Muscle layer of duodenum (tissue), 2 donors: Measurements from ENCODE around the gene LYRM4.

Experiments used
- H3K27ac ChIP-seq: one replicate; pipeline ENCODE4 v1.7.0; 2013; ENCODE audit warnings: mild to moderate bottlenecking, low read length
- H3K27me3 ChIP-seq: one replicate; pipeline ENCODE4 v1.7.0; 2013; ENCODE audit warnings: low read depth, mild to moderate bottlenecking, control low read depth, low read length
- H3K36me3 ChIP-seq, 2 donors: one replicate each; pipeline ENCODE4 v1.7.0; 2013; ENCODE audit warnings: low read length in 2 of 2, control low read depth in 1 of 2, mild to moderate bottlenecking in 1 of 2; ENCODE audit not compliant: insufficient read depth in 2 of 2, control insufficient read depth in 1 of 2
- H3K4me1 ChIP-seq, 2 donors: one replicate each; pipeline ENCODE4 v1.7.0; 2013; ENCODE audit warnings: low read length in 2 of 2, mild to moderate bottlenecking in 2 of 2, control low read depth in 1 of 2, moderate library complexity in 1 of 2; ENCODE audit not compliant: insufficient read depth in 2 of 2, control insufficient read depth in 1 of 2
- H3K4me3 ChIP-seq, 2 donors: one replicate each; pipeline ENCODE4 v1.7.0; 2013; ENCODE audit warnings: low read length in 2 of 2, low read depth in 1 of 2, mild to moderate bottlenecking in 1 of 2
- H3K9me3 ChIP-seq, 2 donors: one replicate each; pipeline ENCODE4 v1.7.0; 2013; ENCODE audit warnings: low read length in 2 of 2, control low read depth in 1 of 2, mild to moderate bottlenecking in 1 of 2; ENCODE audit not compliant: control insufficient read depth in 1 of 2
- donor health status: healthy.

The LYRM4 gene

GRCh38 chr6:5260661-5261544 is at the start of gene LYRM4, which contains the start of gene FARS2:
Gene LYRM4, minus strand, starts transcription at chr6:5260950. Its CDS starts 217 bp downstream, at chr6:5260733.
Gene FARS2, plus strand, starts transcription at chr6:5261513.
- Histone ChIP-seq H3K36me3 (no peaks in the 10 kb centered on the region), H3K4me1 (peaks cover 0 to 27% of the 10 kb centered on the region in 2 donors), H3K4me3 (peak within 1 kb of the TSS; percentile 90 to 99), H3K27ac (peak within 1 kb of the TSS; percentile 92), H3K9me3 (no peaks in the 10 kb centered on the region), H3K27me3 (no peaks in the 10 kb centered on the region)

- Histone ChIP-seq H3K4me1 (peaks cover 0 to 3% of the 10 kb centered on the region in 2 donors), H3K9me3 (no peaks in the 10 kb centered on the region), H3K36me3 (no peaks in the 10 kb centered on the region), H3K4me3 (no peak overlapping the region), H3K27ac (no peak overlapping the region), H3K27me3 (no peaks in the 10 kb centered on the region)
Measured at GRCh38 chr6:5308066-5308465, 47.3 kb upstream of the LYRM4 start.

- H3K36me3 ChIP-seq: no peaks in the 10 kb centered on the region
- no peaks in the 10 kb centered on the region for H3K9me3 ChIP-seq
- peaks cover 0 to 6% of the 10 kb centered on the region in 2 donors for H3K4me1 ChIP-seq
- no peak overlapping the region for H3K4me3 ChIP-seq
- no peak overlapping the region for H3K27ac ChIP-seq
- no peaks in the 10 kb centered on the region for H3K27me3 ChIP-seq
Measured at GRCh38 chr6:5307058-5307457, 46.3 kb upstream of the LYRM4 start.

- Histone ChIP-seq H3K4me3 (no peak overlapping the region), H3K27ac (no peak overlapping the region), H3K36me3 (no peaks in the 10 kb centered on the region), H3K4me1 (peaks cover 0 to 6% of the 10 kb centered on the region in 2 donors), H3K27me3 (no peaks in the 10 kb centered on the region), H3K9me3 (no peaks in the 10 kb centered on the region)
Measured at GRCh38 chr6:5305968-5306626, 45.3 kb upstream of the LYRM4 start.

- no peaks in the 10 kb centered on the region for H3K27me3 ChIP-seq
- no peak overlapping the region for H3K27ac ChIP-seq
- peaks cover 0 to 6% of the 10 kb centered on the region in 2 donors for H3K4me1 ChIP-seq
- H3K9me3 ChIP-seq: no peaks in the 10 kb centered on the region
- no peaks in the 10 kb centered on the region for H3K36me3 ChIP-seq
- H3K4me3 ChIP-seq: no peak overlapping the region
Measured at GRCh38 chr6:5303682-5304081, 42.9 kb upstream of the LYRM4 start.

- no peaks in the 10 kb centered on the region for H3K9me3 ChIP-seq
- no peak overlapping the region for H3K27ac ChIP-seq
- peaks cover 0 to 6% of the 10 kb centered on the region in 2 donors for H3K4me1 ChIP-seq
- H3K4me3 ChIP-seq: no peak overlapping the region
- H3K27me3 ChIP-seq: no peaks in the 10 kb centered on the region
- no peaks in the 10 kb centered on the region for H3K36me3 ChIP-seq
Measured at GRCh38 chr6:5302995-5303622, 42.4 kb upstream of the LYRM4 start.

- Histone ChIP-seq H3K4me1 (peaks cover 0 to 6% of the 10 kb centered on the region in 2 donors), H3K9me3 (no peaks in the 10 kb centered on the region), H3K27me3 (no peaks in the 10 kb centered on the region), H3K4me3 (no peak overlapping the region), H3K36me3 (no peaks in the 10 kb centered on the region), H3K27ac (no peak overlapping the region)
Measured at GRCh38 chr6:5302220-5302946, 41.6 kb upstream of the LYRM4 start.

- peaks cover 0 to 10% of the 10 kb centered on the region in 2 donors for H3K4me1 ChIP-seq
- no peak overlapping the region for H3K4me3 ChIP-seq
- no peak overlapping the region for H3K27ac ChIP-seq
- H3K9me3 ChIP-seq: no peaks in the 10 kb centered on the region
- H3K27me3 ChIP-seq: no peaks in the 10 kb centered on the region
- no peaks in the 10 kb centered on the region for H3K36me3 ChIP-seq
Measured at GRCh38 chr6:5300206-5300764, 39.5 kb upstream of the LYRM4 start.

- H3K27ac ChIP-seq: no peak overlapping the region
- no peaks in the 10 kb centered on the region for H3K9me3 ChIP-seq
- H3K4me1 ChIP-seq: peaks cover 0 to 11% of the 10 kb centered on the region in 2 donors
- H3K27me3 ChIP-seq: no peaks in the 10 kb centered on the region
- H3K36me3 ChIP-seq: no peaks in the 10 kb centered on the region
- H3K4me3 ChIP-seq: no peak overlapping the region
Measured at GRCh38 chr6:5295623-5296022, 34.9 kb upstream of the LYRM4 start.

- Histone ChIP-seq H3K4me1 (peaks cover 0 to 11% of the 10 kb centered on the region in 2 donors), H3K27me3 (no peaks in the 10 kb centered on the region), H3K4me3 (no peak overlapping the region), H3K9me3 (no peaks in the 10 kb centered on the region), H3K27ac (no peak overlapping the region), H3K36me3 (no peaks in the 10 kb centered on the region)
Measured at GRCh38 chr6:5294392-5295211, 33.9 kb upstream of the LYRM4 start.
